Esophagus mucosa (tissue), 1 donor: ENCODE data around the gene SERPINB2. TPM values are rescaled to one million over a fixed set of nuclear protein-coding genes. Genes with fewer than 3 reads are reported as not detected.
"Not testable (repeated sequence)": the region's sequence is repeated elsewhere in the genome, so short reads cannot be mapped to it uniquely, and the experiment has no call there.

Source experiments
- ATAC-seq: fragments of 200-7000 bp; cut with Tn5 transposase; one replicate; pipeline ENCODE4 v1.9.1; 2020
- total RNA-seq: library from RNA; stranded (reverse); gene quantifications from one replicate; pipeline ENCODE4 v1.2.4, GENCODE V29; 2023
- donor health status: DM: yes; HTN: yes; CAD: no.

Gene SERPINB2
- total RNA-seq, 1 donor from 2014 or later, result 139 TPM

DNA sequence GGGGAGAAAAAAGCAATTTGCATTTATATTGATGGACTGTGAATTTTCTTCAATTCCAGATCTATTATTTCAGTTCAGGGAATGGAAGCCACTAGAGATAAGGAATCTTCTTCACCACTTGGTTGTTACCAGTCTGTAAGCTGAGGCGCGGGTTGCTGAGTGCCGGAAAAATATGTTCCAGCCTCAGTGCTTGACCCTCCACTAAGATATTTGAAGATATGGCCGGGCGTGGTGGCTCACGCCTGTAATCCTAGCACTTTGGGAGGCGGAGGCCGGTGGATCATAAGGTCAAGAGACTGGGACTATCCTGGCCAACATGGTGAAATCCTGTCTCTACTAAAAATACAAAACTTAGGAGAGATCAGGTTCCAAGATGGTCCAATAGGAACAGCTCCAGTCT is 52.5 kb downstream of the SERPINB2 start:
- ATAC-seq, result no peak

DNA sequence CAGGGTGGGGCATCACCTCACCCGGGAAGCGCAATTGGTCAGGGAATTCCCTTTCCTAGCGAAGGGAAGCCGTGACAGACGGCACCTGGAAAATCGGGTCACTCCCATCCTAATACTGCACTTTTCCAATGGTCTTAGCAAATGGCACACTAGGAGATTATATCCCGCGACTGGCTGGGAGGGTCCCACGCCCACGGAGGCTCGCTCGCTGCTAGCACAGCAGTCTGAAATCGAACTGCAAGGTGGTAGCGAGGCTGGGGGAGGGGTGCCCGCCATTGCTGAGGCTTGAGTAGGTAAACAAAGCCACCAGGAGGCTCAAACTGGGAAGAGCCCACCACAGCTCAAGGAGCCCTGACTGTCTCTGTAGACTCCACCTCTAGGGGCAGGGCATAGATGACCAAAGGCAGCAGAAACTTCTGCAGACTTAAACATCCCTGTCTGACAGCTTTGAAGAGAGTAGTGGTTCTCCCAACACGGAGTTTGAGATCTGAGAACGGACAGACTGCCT is 53.1 kb downstream of the SERPINB2 start:
- ATAC-seq, result not testable (repeated sequence)

DNA sequence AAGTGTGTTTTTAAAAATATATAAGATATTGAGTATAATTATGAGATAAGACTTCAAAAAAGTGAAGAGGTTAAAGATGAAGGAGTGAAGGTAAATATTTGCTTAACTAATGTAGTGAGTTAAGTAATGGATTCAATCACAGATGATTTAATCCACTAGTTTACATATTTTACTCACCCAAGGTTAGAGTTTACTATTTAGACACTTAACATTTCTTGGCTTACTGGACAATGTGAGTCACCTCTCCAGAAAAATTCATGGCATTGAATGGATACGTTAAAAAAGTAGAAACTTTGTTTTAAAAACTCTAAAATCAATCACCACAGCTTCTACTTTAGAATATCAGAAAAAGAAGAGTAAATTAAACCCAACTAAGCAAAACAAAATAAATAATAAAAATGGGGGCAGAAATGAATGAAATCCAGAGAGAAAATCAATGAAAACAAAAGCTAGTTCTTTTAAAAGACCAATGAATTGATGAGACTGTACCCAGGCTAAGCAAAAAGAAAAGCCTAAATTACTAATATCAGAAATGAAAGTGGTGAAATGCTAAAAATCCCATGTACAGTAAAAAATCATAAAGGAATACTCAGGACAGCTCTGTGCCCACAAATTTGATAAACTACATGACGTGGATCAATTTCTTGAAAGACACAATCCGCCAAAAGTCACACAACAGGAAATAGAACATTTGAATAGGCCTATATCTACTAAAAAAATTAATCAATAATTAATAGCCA is 59.7 kb downstream of the SERPINB2 start:
- no peak for ATAC-seq

DNA sequence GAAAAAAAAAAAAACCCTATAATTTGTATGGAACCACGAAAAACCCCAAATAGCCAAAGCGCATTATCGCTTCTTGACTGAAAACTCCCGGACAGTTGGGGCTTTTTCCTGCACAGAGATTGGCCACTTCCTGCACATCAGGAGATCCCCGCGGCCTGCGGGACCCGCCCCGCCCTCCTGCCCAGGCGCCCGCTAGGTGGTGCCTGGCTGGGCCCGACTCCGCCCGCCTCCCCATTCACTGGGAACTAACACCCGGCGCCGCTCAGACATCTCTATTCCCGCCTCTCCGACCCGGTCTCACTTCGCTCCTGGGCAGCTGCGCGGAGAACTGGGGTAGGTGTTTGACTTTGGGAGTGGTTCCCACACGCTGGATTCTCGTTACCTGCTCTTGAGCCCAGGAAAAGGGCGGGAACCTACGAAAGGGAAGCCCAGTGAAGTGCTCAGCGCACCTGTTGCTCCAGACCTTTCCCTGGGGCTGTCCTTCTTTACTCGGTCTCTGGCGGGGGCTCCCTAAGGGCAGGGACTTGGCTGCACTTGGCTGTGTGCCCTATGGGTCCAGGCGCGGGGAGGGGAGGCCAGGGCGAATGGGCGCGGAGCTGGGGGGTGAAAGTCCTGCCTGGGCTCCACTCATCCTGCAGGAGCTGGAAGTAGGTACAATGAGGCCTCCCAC is 61.7 kb downstream of the SERPINB2 start, which contains the start of gene HMSD:
TSS of gene HMSD (plus strand) at position 234 of the 670 bp plus-strand sequence. CDS start 4,155 bp downstream, outside the sequence.
- ATAC-seq, result peak; percentile 97

DNA sequence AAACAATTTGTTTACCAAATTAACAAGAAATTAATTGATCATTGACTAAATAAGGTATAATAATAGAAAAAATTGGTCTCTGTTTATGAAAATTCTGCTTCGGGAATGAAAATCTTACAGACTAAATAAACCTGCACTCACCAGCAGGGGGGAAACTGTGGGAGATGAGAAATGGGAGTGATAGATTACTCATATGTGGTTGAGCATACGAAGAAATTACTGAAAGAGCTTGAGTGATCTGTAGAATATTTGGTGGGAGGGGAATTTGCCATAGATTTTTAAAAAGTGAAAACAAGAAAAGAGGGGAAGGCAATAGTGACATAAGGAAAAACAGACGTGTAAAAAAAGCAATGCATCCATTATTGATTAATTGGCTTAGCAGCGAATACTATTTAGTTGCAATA is 63.8 kb downstream of the SERPINB2 start:
- ATAC-seq, result no peak

Other genes with a start within 250 kb of the SERPINB2 start
- 418 TPM for gene SERPINB4, start 243.4 kb upstream of the SERPINB2 start, total RNA-seq
- 879 TPM for gene SERPINB3, start 225.8 kb upstream of the SERPINB2 start, total RNA-seq
- gene SERPINB11, start 184.7 kb upstream of the SERPINB2 start, total RNA-seq, result 7.1 TPM
- 1.4 TPM for gene SERPINB7, start 112.3 kb upstream of the SERPINB2 start, total RNA-seq
- gene SERPINB10, start 20.3 kb downstream of the SERPINB2 start, total RNA-seq, result 0.36 TPM
- gene HMSD, start 61.6 kb downstream of the SERPINB2 start, total RNA-seq, result 2.0 TPM
- gene SERPINB8, start 82.4 kb downstream of the SERPINB2 start, total RNA-seq, result 44.0 TPM